Nucleus accumbens (tissue), 56 donors: Measurements from ENCODE around the gene MPZL1.

Experiments
- DNase-seq, 56 donors: peaks; one replicate each; lab custom pipeline; 2025; lab: John Stamatoyannopoulos, UW

Gene MPZL1

DNA sequence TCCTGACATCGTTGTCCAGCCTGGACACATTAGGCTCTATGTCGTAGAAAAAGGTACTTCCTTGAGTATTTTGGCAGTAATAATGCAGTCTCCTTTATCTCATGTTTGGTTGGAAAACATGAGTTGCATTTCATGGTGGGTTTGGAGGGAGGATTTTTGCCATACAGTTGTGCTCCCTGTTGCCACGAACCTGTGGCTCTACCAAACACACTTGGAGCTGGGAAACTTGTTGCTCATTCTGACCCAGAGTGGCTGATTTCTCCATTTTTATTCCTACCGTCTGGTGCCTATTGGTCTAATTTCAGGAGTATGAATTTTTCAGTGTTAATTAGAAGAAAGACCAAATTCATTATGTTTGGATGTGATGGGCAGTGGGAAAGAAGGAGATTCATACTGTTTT lies 50.7 kb downstream of the MPZL1 start:
- DNase-seq = no peak

DNA sequence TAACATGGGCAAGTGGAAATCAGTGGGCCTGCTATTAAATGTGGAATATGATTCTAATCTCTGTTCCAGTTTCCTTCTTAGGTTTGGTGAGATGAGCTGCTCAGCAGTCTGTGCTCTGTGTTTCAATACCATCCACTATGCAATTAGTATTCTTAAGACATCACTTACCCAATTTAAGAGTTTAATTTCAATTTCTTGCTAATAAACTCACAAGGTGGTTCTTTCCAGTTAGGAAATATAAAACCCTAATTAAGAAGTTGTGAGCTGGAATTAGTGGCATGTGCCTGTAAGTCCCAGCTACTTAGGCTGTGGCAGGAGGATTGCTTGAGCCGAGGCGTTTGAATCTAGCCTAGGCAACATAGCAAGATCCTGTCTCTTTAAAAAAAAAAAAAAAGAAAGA lies 51.7 kb downstream of the MPZL1 start:
- no peak for DNase-seq

GRCh38 chr1:167774710-167775109 lies 52.9 kb downstream of the MPZL1 start:
- DNase-seq = no peak

DNA sequence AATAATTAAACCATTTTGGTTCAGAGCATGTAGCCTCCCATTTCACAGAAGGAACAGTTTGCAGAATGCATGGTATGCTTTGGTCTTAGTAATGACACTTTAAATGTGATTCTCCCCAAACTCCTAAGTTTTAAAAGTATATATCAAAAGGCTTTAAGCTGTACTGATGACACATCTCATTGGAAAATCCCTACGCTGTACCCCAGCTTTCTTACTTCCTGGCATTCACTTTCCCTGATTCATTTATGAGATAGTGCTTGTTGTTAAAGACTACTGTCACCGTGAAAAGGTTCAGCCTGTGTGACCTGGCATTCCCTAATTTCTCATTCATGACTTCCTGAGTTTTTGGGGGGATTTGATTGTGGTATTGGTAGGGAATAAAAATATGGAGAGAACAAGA lies 53.4 kb downstream of the MPZL1 start:
- DNase-seq = no peak

- DNase-seq = no peak
These were observed 54.4 kb downstream of the MPZL1 start for GRCh38 chr1:167776151-167776550.

DNA sequence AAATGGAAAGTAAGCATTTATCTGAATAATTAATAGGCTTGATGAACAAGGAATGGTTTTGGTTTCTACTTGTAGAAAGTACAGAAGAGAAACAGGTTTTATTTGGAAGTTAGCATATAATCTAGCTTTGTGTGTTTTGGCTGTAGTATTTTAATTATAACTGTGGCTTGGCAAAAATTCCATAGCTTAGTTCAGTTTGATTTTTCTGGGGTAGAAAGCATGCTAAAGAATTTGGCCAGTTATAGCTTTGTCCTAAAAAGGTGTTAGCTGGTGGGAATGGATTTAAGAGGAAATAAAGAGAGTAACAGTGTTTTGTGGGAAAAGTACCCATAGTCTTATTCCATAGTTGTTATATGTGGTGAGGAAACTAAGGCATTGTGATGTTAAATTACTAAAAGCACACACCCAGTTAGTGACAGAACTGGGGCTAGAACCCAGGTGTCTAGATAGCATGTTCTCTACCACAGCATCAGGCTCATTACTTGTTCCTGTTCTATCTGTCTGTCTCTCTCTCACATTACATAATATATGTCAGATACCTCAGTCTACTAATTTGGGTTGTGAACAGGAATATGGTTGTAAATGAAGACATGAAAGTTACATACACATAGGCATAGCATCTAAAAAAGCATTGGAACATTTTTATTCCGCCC lies 55.0 kb downstream of the MPZL1 start:
- DNase-seq = no peak

DNA sequence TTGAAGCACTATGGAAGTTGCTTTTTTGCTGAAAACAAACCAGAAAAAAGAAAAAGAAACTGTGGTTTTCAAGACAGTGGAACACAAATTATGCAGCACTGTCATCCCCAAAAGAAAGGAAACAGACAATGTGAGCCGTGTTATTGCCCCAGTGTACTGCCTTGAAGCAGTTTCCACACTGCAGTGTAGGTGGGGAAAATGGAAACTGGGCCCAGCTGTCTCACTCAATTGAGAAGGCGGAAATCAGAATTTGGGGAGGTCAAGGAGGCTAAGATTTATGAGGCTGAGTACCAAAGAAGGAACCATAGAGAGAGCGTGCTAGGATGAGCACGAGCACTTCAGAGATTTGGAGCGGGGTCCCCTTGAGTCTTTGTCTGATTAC lies 55.5 kb downstream of the MPZL1 start:
- no peak for DNase-seq

GRCh38 chr1:167781558-167781957 lies 59.8 kb downstream of the MPZL1 start:
- no peak for DNase-seq

DNA sequence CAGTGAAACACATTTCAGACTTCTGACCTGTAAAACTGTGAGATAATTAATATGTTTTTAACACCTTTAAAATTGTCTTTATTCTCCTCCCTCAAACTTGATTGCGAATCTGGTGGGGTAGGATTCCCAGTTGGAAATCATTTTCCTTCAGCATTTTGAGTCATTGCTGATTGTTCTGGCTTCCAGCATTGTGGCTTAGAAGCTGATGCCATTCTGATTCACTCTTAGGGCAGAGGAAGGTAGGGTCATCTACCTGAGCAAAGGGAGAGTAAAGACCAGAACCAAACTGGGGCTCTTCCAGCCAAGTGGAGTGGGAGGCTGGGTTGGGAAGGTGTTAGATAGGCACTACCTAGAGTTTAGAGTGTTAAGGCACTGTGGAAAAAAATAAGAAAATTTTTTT lies 61.2 kb downstream of the MPZL1 start:
- no peak for DNase-seq

DNA sequence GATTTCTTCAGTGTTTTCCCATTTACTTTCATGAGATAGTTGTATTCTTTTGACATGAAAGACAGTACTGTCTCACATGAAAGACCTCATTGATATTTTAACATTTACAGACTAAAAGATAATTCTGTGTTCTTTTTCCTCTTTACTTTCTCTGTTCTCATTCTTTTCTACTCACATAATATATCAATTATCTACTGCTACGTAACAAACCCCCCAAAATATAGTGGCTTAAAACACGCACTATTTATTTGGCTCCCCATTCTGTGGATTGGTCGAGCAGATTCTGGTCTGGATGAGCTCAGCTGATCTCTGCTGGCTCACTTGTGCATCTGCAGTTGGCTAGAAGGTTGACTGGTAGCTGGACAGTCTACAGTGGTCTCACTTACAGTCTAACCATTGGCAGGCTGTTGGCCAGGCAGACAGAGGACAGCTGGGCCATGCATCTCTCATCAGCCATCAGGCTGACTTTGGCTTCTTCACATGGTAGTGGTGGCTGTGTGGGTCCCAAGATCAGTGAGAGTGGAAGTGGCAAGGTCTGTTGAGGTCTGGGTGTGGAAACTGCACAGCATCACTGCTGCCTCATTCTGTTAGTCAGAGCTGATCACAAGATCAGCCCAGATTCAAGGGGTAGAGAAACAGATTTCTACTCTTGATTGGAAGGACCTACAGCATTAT lies 63.2 kb downstream of the MPZL1 start:
- DNase-seq = no peak

- DNase-seq = no peak
These were observed 64.7 kb downstream of the MPZL1 start for GRCh38 chr1:167786502-167786901.

DNA sequence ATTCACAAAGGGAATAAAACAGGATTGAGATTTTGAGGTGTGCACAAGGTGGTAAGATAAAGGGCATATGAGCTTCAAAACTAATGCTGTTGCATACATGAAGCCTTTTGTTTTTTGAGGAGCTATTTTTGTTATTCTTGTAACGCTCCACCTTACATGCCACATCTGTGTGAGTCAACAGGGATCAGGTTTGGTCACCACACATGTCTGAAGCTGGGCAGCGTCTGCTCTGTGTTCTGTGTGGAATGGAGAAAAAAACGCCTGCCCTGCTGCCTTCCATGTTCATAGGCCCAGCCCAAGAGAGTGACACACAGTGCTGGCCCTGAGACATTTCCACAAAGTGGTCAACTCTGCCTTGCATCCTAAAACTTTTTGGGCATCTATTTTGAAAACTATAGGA lies 67.7 kb downstream of the MPZL1 start:
- DNase-seq = no peak

DNA sequence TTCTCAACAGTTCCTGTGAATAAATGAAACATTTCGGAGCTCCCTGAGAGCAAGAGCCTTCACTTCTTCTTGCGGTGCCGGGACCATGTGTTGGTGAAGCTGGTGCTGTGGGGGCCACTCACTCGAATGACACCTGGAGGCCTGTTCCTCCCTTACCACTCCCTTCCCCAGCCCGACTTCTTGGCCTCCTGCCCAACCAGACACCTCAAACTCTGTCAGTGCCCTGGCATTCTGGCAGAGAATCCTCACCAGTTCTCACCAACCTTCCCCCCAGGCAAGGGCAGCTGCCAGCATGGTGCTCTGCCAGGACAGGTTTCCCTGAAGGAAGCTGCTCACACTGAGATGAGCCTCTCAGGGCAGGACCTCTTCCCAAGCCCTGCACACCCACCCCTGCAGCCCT lies 68.3 kb downstream of the MPZL1 start:
- no peak for DNase-seq

- peak in 16 of 56 donors; percentile 5 to 64 (median 30) for DNase-seq
These were observed 69.8 kb downstream of the MPZL1 start for GRCh38 chr1:167791281-167792187.

DNA sequence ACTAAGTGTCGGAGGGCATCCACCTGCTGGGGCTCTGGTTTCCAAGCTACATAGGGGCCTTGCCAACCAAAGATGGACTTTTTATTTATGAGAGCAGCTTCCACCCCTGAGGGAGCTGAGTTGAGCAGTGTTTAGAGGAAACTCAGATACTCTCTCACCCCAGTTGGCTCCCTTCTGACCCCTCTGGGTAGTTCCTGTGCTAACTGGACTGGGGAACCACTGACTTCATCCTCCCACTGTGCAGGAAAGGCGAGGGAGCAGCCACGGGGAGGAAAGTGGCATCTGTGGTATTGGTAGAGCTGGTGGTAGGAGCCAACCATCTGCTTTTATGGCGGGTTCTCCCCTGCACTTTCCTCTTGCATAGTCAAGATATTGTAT lies 70.4 kb downstream of the MPZL1 start:
- no peak for DNase-seq

DNA sequence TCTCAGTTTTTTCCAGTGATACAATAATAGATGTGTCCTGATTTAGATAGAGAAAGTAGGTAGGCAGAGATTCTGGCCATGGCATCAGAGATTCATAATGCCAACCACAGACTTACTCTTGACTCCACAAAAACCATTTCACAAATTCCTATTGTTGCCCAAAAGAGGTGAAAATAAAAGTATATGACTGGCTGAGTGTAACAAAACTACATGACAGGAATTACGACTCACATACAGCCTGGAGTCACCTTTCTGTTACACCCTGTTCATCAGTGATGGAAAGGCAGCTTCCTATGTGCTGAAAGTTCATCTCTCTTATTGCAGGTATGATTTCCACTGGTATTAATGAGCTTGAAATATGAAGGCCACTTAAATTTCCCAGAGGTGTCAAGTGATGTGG lies 72.3 kb downstream of the MPZL1 start:
- DNase-seq = no peak

- no peak for DNase-seq
These were observed 74.3 kb downstream of the MPZL1 start for GRCh38 chr1:167795810-167796740.

DNA sequence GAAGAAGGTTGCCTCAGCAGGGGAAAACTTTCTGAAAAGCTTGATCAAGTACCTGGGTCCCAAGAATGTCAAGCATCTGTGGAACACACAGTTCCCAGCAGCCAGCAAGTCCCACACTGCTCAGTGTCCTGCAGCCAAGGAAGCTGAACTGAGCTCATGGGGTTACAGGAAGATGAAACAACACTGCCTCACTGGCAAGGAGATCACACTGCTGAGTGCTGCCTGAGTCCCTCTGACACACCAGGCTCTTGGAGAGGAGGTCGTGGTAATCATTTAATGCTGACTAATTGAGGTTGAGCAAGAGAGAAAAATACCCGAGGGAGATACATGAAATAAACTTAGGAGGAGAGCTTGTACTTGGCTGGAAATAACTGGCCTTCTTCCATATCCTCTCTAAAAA lies 75.2 kb downstream of the MPZL1 start:
- peak in 14 of 56 donors; percentile 4 to 29 (median 13) for DNase-seq

GRCh38 chr1:167798952-167799351 lies 77.2 kb downstream of the MPZL1 start:
- DNase-seq = no peak

GRCh38 chr1:167799747-167800146 lies 78.0 kb downstream of the MPZL1 start:
- no peak for DNase-seq
